K562 (cell line): ENCODE results near the gene TUBB2A. TPM values are rescaled to one million over a fixed set of nuclear protein-coding genes. Genes with fewer than 3 reads are reported as not detected.

ENCODE experiments used
- ARID3B ChIP-seq: fragments of 250-450 bp; sonication (Bioruptor Pico); IDR thresholded peaks from 2 replicates; pipeline ENCODE4 v1.4.0; 2020; ENCODE audit warnings: borderline replicate concordance
- ATF6 ChIP-seq: sonication (generic); formaldehyde crosslinking; IDR thresholded peaks from 2 replicates; pipeline ENCODE4 v1.4.0; 2020; ENCODE audit warnings: mild to moderate bottlenecking, missing genetic modification reagents
- BRF1 ChIP-seq: IDR thresholded peaks from 3 replicates; pipeline ENCODE4 v1.6.1; 2011; ENCODE audit warnings: borderline replicate concordance, mild to moderate bottlenecking; ENCODE audit not compliant: insufficient read length; ENCODE audit errors: extremely low read depth
- CEBPB ChIP-seq: fragments of 450-650 bp; IDR thresholded peaks from 2 replicates; pipeline ENCODE4 v1.6.1; 2016; ENCODE audit warnings: missing genetic modification characterization, missing compliant biosample characterization
- ESRRA ChIP-seq: fragments of 450-650 bp; IDR thresholded peaks from 2 replicates; pipeline ENCODE4 v1.6.1; 2014; ENCODE audit warnings: low read depth, mild to moderate bottlenecking, moderate library complexity, borderline replicate concordance
- GABPA ChIP-seq: fragments of 200-800 bp; sonication (Bioruptor generic); conservative IDR thresholded peaks from 2 replicates; pipeline ENCODE4 v1.6.1; 2016; ENCODE audit warnings: low read depth, missing genetic modification characterization, missing compliant biosample characterization
- MAFF ChIP-seq: IDR thresholded peaks from 2 replicates; pipeline ENCODE4 v1.6.1; 2012; ENCODE audit warnings: low read length, improper control_type of control experiment
- NELFE ChIP-seq: IDR thresholded peaks from 2 replicates; pipeline ENCODE4 v1.6.1; 2011; ENCODE audit warnings: mild to moderate bottlenecking; ENCODE audit not compliant: insufficient read depth, insufficient read length
- NUFIP1 ChIP-seq: fragments of 450-650 bp; IDR thresholded peaks from 2 replicates; pipeline ENCODE4 v1.6.1; 2018; ENCODE audit not compliant: partially characterized antibody
- PATZ1 ChIP-seq: fragments of 250-450 bp; sonication (Bioruptor Pico); IDR thresholded peaks from 2 replicates; pipeline ENCODE4 v1.5.0; 2020; ENCODE audit warnings: mild to moderate bottlenecking, borderline replicate concordance
- POLR2H ChIP-seq: IDR thresholded peaks from 2 replicates; pipeline ENCODE4 v1.6.1; 2016; ENCODE audit warnings: missing genetic modification characterization, low read depth, mild to moderate bottlenecking, control low read depth, missing compliant biosample characterization, moderate library complexity
- PRPF4 ChIP-seq: fragments of 200-400 bp; formaldehyde crosslinking; IDR thresholded peaks from one replicate; pipeline ENCODE4 v1.6.1; 2017; ENCODE audit warnings: low read length, low read depth, mild to moderate bottlenecking; ENCODE audit not compliant: insufficient read depth, poor library complexity, severe bottlenecking
- RBM14 ChIP-seq: fragments of 200-400 bp; formaldehyde crosslinking; IDR thresholded peaks from 2 replicates; pipeline ENCODE4 v1.6.1; 2018; ENCODE audit warnings: low read depth, mild to moderate bottlenecking, low read length, moderate library complexity, borderline replicate concordance; ENCODE audit not compliant: insufficient read depth
- SIN3B ChIP-seq: fragments of 450-650 bp; IDR thresholded peaks from 2 replicates; pipeline ENCODE4 v1.6.1; 2017; ENCODE audit warnings: low read depth, mild to moderate bottlenecking, moderate library complexity
- SOX6 ChIP-seq: fragments of 450-650 bp; IDR thresholded peaks from 2 replicates; pipeline ENCODE4 v1.6.1; 2014; ENCODE audit warnings: mild to moderate bottlenecking
- STAT5B ChIP-seq: fragments of 250-450 bp; sonication (Bioruptor Pico); IDR thresholded peaks from 2 replicates; pipeline ENCODE4 v1.8.0; 2021; ENCODE audit warnings: mild to moderate bottlenecking, inconsistent platforms
- SUPT5H ChIP-seq: fragments of 450-650 bp; IDR thresholded peaks from 2 replicates; pipeline ENCODE4 v1.6.1; 2016
- ZBTB49 ChIP-seq: sonication (generic); formaldehyde crosslinking; IDR thresholded peaks from 2 replicates; pipeline ENCODE4 v1.8.0; 2022; ENCODE audit warnings: missing genetic modification reagents, mild to moderate bottlenecking, borderline replicate concordance
- ZNF23 ChIP-seq: fragments of 250-450 bp; sonication (Bioruptor Pico); IDR thresholded peaks from 2 replicates; pipeline ENCODE4 v1.4.0; 2020; ENCODE audit warnings: mild to moderate bottlenecking
- polyA plus RNA-seq, 8 experiments: library from polyadenylated mRNA; depleted of rRNA in 4 of 8; stranded (reverse) in 5 of 8; unstranded in 3 of 8; fragments of >200 nt; fragmentation: Nextera tagmentation in 2 of 8; fragmentation: Illumina TruSeq in 1 of 8; extraction: Ambion mirVana in 2 of 8; extraction: Trizol in 1 of 8; gene quantifications; 2 replicates each; pipeline versions ENCODE4 v1.2.1 to v1.2.3, GENCODE V29; 2011 to 2014; ENCODE audit warnings: inconsistent platforms in 1 of 8, missing spikeins in 1 of 8
- total RNA-seq, 7 experiments: library from RNA; depleted of rRNA in 6 of 7; stranded (reverse); fragments of >200 nt in 6 of 7; fragmentation: Illumina TruSeq in 2 of 7; extraction: Trizol in 2 of 7; gene quantifications; 2 replicates each; pipeline versions ENCODE4 v1.2.1 to v1.2.3, GENCODE V29; 2011 to 2021; ENCODE audit warnings: low replicate concordance in 1 of 7

The TUBB2A gene
- total and polyA plus RNA-seq, 9 of the 15 experiments (the other 6 are each of a cell fraction or from before 2014, with no cell fraction given): 3.6 to 92.1 (median 45.6) TPM

GRCh38 chr6:3159805-3160781 is 2.7 kb upstream of the TUBB2A start (continued):
- no peak for TF ChIP-seq ZBTB49 (CRISPR knock-in tag)
- no peak for TF ChIP-seq CEBPB
- no peak for TF ChIP-seq SIN3B
- TF ChIP-seq ARID3B (CRISPR knock-in tag): no peak
- peak; percentile 57 for TF ChIP-seq ESRRA
- no peak for TF ChIP-seq POLR2H (tag)
- TF ChIP-seq ATF6 (CRISPR knock-in tag): no peak
- no peak for TF ChIP-seq ZNF23 (CRISPR knock-in tag)
- TF ChIP-seq NELFE: no peak
- no peak for TF ChIP-seq RBM14
- TF ChIP-seq BRF1: no peak
- TF ChIP-seq GABPA: no peak
- no peak for TF ChIP-seq PRPF4
- peak; percentile 41; the same call in 1 of the 2 replicates for TF ChIP-seq SUPT5H
- TF ChIP-seq SOX6: peak; percentile 85; the same call in 1 of the 2 replicates
- TF ChIP-seq STAT5B (CRISPR knock-in tag): no peak
- peak; percentile 31; the same call in 1 of the 2 replicates for TF ChIP-seq MAFF
- TF ChIP-seq PATZ1 (CRISPR knock-in tag): no peak
- TF ChIP-seq NUFIP1: no peak
